Measurements from ENCODE around the gene BLTP3A. TPM values are rescaled to one million over a fixed set of nuclear protein-coding genes. Genes with fewer than 3 reads are reported as not detected.
"Not testable (repeated sequence)": the region's sequence is repeated elsewhere in the genome, so short reads cannot be mapped to it uniquely, and the experiment has no call there.

Gene BLTP3A
- total and polyA plus RNA-seq, 2 of the 8 experiments (the other 6 are each of a cell fraction or from before 2014, with no cell fraction given): 8.5 to 17.2 TPM

GRCh38 chr6:34774967-34775366 is 16.9 kb upstream of the BLTP3A start (continued):
- TF ChIP-seq CTCF (IDR thresholded peaks at IDR 0.05; ENCODE audit: control extremely low read depth in 1 of 3, insufficient read depth in 1 of 3, low read depth in 1 of 3, low read length in 3 of 3) (no peak), GTF2F1 (IDR thresholded peaks at IDR 0.05; ENCODE audit: borderline replicate concordance, low read depth, low read length) (no peak), ATF2 (IDR thresholded peaks at IDR 0.05; ENCODE audit: low read length) (no peak)

GRCh38 chr6:34785375-34785774 is 6.5 kb upstream of the BLTP3A start:
- H3K9me3 ChIP-seq (ENCODE audit: insufficient read depth in 2 of 2, low read depth in 1 of 2, low read length in 1 of 2); H2BK5ac ChIP-seq (ENCODE audit: low read depth, low read length); H2BK15ac ChIP-seq (ENCODE audit: low read length); H2BK12ac ChIP-seq (ENCODE audit: low read depth, low read length); H3K9ac ChIP-seq (replicated peaks in 1 of 4; ENCODE audit: extremely low read depth in 1 of 4, low read depth in 3 of 4, low read length in 3 of 4); H3K36me3 ChIP-seq (ENCODE audit: control insufficient read depth in 2 of 4, insufficient read depth in 4 of 4, low read length in 3 of 4); H3K4ac ChIP-seq (replicated peaks; ENCODE audit: insufficient read length, low read depth, low read length); H2AK5ac ChIP-seq (ENCODE audit: low read depth, low read length); H4K91ac ChIP-seq (replicated peaks; ENCODE audit: insufficient read length, low read length); H3K18ac ChIP-seq (ENCODE audit: extremely low read depth, low read length); H4K8ac ChIP-seq (ENCODE audit: extremely low read depth, insufficient read depth, low read length); H3K4me2 ChIP-seq (ENCODE audit: insufficient read depth in 1 of 2, low read depth in 2 of 2, low read length in 2 of 2); H2AFZ ChIP-seq (ENCODE audit: low read length); H2BK20ac ChIP-seq (ENCODE audit: low read length); H4K5ac ChIP-seq (ENCODE audit: insufficient read length, low read depth, low read length); DNase-seq (ENCODE audit: low read depth in 1 of 2, low spot score in 2 of 2); H3K4me3 ChIP-seq (ENCODE audit: extremely low read depth in 1 of 4, insufficient read depth in 2 of 4, low read depth in 3 of 4, low read length in 4 of 4); H3K27ac ChIP-seq (ENCODE audit: low read depth, low read length); H4K20me1 ChIP-seq (replicated peaks in 1 of 2; ENCODE audit: control insufficient read depth in 1 of 2, insufficient read depth in 2 of 2, low read length in 2 of 2); H3K79me2 ChIP-seq (ENCODE audit: control insufficient read depth in 1 of 2, insufficient read depth in 2 of 2, low read length in 2 of 2); H3K4me1 ChIP-seq (replicated peaks in 1 of 4; ENCODE audit: control insufficient read depth in 3 of 4, insufficient read depth in 4 of 4, low read length in 3 of 4); H3K23ac ChIP-seq (ENCODE audit: insufficient read length); POLR2A ChIA-PET (ENCODE audit: partially characterized antibody); H3K14ac ChIP-seq (ENCODE audit: insufficient read length); FAIRE-seq; CTCF ChIA-PET (ENCODE audit: partially characterized antibody); H2BK120ac ChIP-seq (replicated peaks; ENCODE audit: low read depth, low read length); H3K56ac ChIP-seq (replicated peaks; ENCODE audit: insufficient read length, low read depth, low read length); H3K27me3 ChIP-seq (replicated peaks in 1 of 4; ENCODE audit: control insufficient read depth in 3 of 4, extremely low read depth in 1 of 4, insufficient read depth in 3 of 4, low read length in 3 of 4); H3K23me2 ChIP-seq (ENCODE audit: low read depth, low read length); H3K79me1 ChIP-seq (ENCODE audit: low read depth, low read length): not testable (repeated sequence)
- WGBS, 2 experiments (ENCODE audit: extremely low coverage in 1 of 2, insufficient coverage in 1 of 2, insufficient read length in 1 of 2, insufficient replicate concordance in 2 of 2, low coverage in 1 of 2, low lambda C conversion rate in 2 of 2, missing lambda C conversion rate in 1 of 2): 100% methylated on average over 2 of the region's 9 CpGs; no CpG with 5 or more reads in 1 of the 2 experiments

All from H1 (cell line).